ENCODE data around the gene TAOK2.
"Not testable (repeated sequence)": the region's sequence is repeated elsewhere in the genome, so short reads cannot be mapped to it uniquely, and the experiment has no call there.

The TAOK2 gene

GRCh38 chr16:30016555-30017276 is 43.0 kb downstream of the TAOK2 start:
- no peak overlapping the region for H3K27ac ChIP-seq
- DNase-seq (ENCODE audit: low read depth, low spot score), result no peak

- no peak for DNase-seq (ENCODE audit: low read depth, low spot score)
- H3K27ac ChIP-seq, result no peak overlapping the region
Observed at GRCh38 chr16:30017277-30017656, 43.6 kb downstream of the TAOK2 start.

- not testable (repeated sequence) for H3K27ac ChIP-seq; DNase-seq (ENCODE audit: low read depth, low spot score)
Observed at GRCh38 chr16:30017937-30018336, 44.3 kb downstream of the TAOK2 start.

GRCh38 chr16:30018731-30019158 is 45.1 kb downstream of the TAOK2 start:
- DNase-seq (ENCODE audit: low read depth, low spot score), result no peak
- no peak overlapping the region for H3K27ac ChIP-seq

- no peak within 1 kb of the TSS for H3K27ac ChIP-seq
- DNase-seq (ENCODE audit: low read depth, low spot score), result no peak
Observed at GRCh38 chr16:30022887-30023286, 49.2 kb downstream of the TAOK2 start, which contains the start of gene C16orf92. C16orf92 (plus strand) TSS chr16:30023198; CDS start chr16:30023341, 143 bp downstream.

- no peak for DNase-seq (ENCODE audit: low read depth, low spot score)
Observed at GRCh38 chr16:30023586-30023985, 49.9 kb downstream of the TAOK2 start.

GRCh38 chr16:30024451-30024850 is 50.8 kb downstream of the TAOK2 start:
- DNase-seq (ENCODE audit: low read depth, low spot score), result no peak
- no peak overlapping the region for H3K27ac ChIP-seq

More at GRCh38 chr16:30023586-30023985, 49.9 kb downstream of the TAOK2 start:
- H3K27ac ChIP-seq, result no peak overlapping the region

GRCh38 chr16:30025156-30025555 is 51.5 kb downstream of the TAOK2 start:
- no peak overlapping the region for H3K27ac ChIP-seq
- no peak for DNase-seq (ENCODE audit: low read depth, low spot score)

- DNase-seq (ENCODE audit: low read depth, low spot score), result no peak
- H3K27ac ChIP-seq, result no peak overlapping the region
Observed at GRCh38 chr16:30025574-30025973, 51.9 kb downstream of the TAOK2 start.

GRCh38 chr16:30026449-30026848 is 52.8 kb downstream of the TAOK2 start:
- no peak for DNase-seq (ENCODE audit: low read depth, low spot score)
- H3K27ac ChIP-seq, result no peak overlapping the region

- DNase-seq (ENCODE audit: low read depth, low spot score), result no peak
- H3K27ac ChIP-seq, result no peak overlapping the region
Observed at GRCh38 chr16:30027588-30028437, 54.1 kb downstream of the TAOK2 start.

GRCh38 chr16:30028438-30029076 is 54.9 kb downstream of the TAOK2 start:
- no peak overlapping the region for H3K27ac ChIP-seq
- no peak for DNase-seq (ENCODE audit: low read depth, low spot score)

GRCh38 chr16:30030011-30030685 is 56.5 kb downstream of the TAOK2 start:
- DNase-seq (ENCODE audit: low read depth, low spot score), result no peak
- no peak overlapping the region for H3K27ac ChIP-seq

GRCh38 chr16:30030841-30031413 is 57.3 kb downstream of the TAOK2 start, which contains the start of gene TLCD3B:
TLCD3B (minus strand) TSS chr16:30031271; CDS start chr16:30030527, 744 bp downstream.
- no peak for DNase-seq (ENCODE audit: low read depth, low spot score)

GRCh38 chr16:30031477-30031918 is 57.8 kb downstream of the TAOK2 start:
- no peak overlapping the region for H3K27ac ChIP-seq
- DNase-seq (ENCODE audit: low read depth, low spot score), result no peak

More at GRCh38 chr16:30030841-30031413, 57.3 kb downstream of the TAOK2 start, which contains the start of gene TLCD3B:
- H3K27ac ChIP-seq, result no peak within 1 kb of the TSS

- H3K27ac ChIP-seq, result no peak overlapping the region
- no peak for DNase-seq (ENCODE audit: low read depth, low spot score)
Observed at GRCh38 chr16:30032083-30032819, 58.6 kb downstream of the TAOK2 start.

GRCh38 chr16:30033270-30033669 is 59.6 kb downstream of the TAOK2 start:
- DNase-seq (ENCODE audit: low read depth, low spot score), result no peak
- H3K27ac ChIP-seq, result no peak overlapping the region

GRCh38 chr16:30040221-30040620 is 66.6 kb downstream of the TAOK2 start:
- DNase-seq (ENCODE audit: low read depth, low spot score), result no peak
- H3K27ac ChIP-seq, result no peak overlapping the region

GRCh38 chr16:30040690-30041089 is 67.0 kb downstream of the TAOK2 start:
- not testable (repeated sequence) for DNase-seq (ENCODE audit: low read depth, low spot score); H3K27ac ChIP-seq

Data from epithelial cell of prostate (primary cell).